Skin of body (tissue), 2 donors: Measurements from ENCODE around the gene CCDC68. TPM values are rescaled to one million over a fixed set of nuclear protein-coding genes. Genes with fewer than 3 reads are reported as not detected.

ENCODE experiments used
- DNase-seq: peaks from one replicate; lab custom pipeline; 2025; lab: John Stamatoyannopoulos, UW
- total RNA-seq: library from RNA; depleted of rRNA; stranded (reverse); fragments of >200 nt; gene quantifications from one replicate; pipeline ENCODE4 v1.2.3, GENCODE V29; 2014

CCDC68 gene
- total RNA-seq, 1 donor from 2014 or later = 1.3 TPM

DNA sequence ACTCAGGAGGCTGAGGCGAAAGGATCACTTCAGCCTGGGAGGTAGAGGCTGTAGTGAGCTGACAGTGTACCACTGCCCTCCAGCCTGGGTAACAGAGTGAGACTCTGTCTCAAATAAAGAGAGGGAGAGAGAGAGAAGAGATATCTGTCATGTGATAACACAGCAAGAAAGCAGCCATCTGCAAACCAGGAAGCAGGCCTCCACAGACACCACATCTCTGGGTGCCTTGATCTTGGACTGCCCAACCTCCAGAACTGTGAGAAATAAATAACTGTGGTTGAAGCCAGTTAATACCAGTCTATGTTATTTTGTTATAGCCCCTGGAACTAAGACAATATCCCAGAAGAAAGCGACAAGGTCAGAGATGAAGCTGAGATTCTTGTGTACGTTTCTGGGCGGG, 2.6 kb upstream of the CCDC68 start:
- DNase-seq = no peak

DNA sequence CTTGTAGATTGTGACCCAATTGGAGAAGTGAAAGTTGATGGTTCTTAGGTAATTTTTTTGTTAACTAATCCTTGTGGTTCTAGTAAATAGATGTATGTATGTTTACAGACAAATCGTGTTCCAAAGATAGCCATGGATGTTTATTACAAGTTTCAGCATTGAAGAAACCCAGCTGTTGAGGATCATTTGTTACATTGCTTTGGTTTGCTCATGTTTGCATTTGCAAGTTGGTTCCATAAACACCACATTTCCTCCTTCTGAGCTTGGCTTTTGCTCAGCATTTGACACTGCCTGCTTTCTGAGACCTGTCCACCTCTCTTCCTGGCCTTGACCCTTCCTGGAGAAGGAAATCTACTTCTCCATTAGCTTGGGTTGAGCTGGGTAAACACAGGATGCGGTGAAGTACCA, 1.8 kb upstream of the CCDC68 start:
- no peak for DNase-seq

DNA sequence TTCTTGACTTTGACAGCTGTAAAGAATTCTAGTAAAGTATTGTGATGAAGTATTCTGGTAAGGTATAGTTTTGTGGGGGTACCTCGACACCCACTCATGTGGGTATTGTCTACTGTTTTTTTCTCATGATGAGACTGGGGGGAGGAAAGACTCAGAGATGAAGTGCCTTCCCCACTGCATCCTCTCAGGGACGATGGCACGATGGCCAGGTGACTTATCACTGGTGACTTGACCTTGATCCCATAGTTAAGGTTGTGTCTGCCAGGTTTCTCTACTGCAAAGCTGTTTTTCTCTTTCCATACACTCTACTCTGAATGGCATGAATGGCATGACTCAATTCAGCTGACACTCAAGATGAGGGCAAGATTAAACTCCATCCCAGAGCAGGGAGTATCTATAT, 936 bp upstream of the CCDC68 start:
- DNase-seq = no peak

DNA sequence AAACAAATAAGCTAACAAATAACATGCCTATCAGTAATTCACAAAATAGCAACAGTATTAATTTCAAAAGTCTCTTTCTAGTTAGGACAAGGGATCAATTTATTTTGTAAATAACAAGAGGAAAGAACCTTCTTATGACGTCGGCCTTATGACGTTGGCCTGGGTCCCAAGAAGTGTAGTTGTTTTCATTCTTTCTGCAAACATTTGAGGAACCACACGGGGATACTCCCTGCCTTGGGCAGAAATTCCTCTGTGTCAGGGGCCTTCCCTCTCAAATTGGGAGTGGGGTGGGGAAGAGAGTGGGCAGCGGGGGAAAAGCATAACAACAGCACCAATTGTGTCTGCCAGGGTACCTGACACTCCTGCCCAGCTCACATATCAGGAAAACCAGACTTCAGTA, 1.3 kb downstream of the CCDC68 start:
- DNase-seq = no peak

DNA sequence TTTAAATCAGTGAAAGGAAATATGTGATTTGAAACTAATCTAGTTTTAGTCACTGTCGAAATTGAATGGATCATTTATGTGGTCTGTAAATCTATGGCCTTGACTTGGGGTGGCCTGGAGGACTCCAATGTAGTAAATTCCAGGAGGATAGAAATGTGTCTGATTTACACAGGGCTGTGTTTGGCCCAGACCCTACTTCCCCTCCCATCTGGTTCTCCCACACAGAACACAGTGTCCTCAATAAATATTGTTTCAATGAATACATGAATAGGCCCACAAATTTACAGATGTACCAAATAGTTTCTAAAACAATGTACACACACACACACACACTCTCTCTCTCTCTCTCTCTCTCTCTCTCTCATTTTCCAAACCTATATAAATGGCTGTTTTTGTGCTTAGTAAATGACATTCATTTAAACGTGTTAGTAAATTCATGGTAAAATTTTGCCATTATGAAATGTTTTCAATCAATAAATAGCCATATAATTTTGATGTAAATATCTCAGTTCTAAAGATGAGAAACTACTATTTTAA, 1.9 kb downstream of the CCDC68 start:
- DNase-seq = no peak

DNA sequence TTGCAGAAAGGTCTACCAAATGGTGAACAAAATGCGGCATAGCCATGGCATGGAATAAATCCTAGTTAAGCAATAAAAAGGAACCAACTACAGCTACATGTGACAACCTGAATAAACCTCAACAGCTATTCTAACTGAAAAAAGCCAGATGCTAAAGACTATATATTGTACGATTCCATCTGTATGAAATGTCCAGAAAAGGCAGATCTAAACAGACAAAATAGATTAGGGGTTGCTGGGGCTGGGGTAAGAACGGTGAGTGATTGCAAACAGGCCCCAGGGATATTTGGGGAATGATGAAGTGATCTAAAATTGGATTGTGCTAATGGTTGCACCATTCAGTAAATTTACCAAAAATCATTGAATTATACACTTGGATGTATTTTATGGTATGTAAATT, 2.8 kb downstream of the CCDC68 start:
- no peak for DNase-seq

DNA sequence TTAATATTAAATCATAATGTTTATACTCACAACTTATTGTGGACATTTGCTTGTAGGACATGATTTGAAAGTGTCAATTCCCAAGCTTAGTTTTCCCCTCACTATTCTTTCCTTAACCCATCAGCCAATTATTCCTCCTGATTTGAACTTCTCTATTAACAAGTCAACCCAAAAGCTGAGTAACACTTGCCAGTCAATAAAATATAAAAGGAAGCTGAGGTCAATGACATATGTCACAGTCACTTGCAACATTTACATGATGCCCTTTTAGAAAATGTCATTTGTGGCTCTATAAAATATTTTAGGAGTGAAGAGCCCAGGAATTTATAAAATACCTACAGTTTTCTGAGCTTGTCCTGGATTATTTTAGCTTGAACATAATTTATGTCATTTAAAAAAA, 7.2 kb downstream of the CCDC68 start:
- no peak for DNase-seq

DNA sequence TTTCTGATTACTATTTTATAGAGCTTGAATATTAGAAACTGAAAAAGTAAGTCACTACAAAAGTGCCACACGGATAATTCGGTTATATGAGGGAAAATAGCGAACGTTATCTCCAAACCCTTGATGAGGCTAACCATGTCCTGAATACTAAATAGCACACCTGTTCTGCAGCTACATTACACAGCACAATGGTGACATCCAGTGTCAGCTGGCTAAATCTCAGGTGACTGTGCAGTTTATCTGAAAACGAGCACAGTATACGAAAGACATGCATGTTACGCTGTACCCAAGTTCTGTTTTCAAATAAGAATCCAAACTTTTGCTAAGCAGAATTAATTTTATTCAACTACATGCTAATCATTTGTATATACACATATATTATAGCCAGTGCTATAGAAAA, 9.0 kb downstream of the CCDC68 start:
- no peak for DNase-seq

DNA sequence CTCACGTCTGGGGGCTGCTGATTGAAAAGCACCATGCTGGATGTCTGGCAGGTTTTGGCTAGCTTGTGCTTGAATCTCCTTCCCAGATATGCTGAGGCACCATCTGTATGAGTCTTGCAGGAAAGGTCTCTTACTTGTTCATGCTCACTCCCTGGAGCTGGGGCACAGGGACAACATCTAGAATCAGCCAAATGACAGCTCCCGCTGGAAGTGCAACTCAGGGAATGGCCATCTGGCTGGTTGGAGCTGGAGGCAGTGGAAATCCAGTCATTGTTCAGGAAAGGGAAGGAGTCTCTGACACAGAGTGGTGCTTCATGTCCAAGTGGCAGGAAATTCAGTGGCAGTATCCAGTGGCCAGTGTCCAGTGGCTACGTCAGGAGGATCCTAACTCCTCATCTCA, 9.7 kb downstream of the CCDC68 start:
- no peak for DNase-seq

DNA sequence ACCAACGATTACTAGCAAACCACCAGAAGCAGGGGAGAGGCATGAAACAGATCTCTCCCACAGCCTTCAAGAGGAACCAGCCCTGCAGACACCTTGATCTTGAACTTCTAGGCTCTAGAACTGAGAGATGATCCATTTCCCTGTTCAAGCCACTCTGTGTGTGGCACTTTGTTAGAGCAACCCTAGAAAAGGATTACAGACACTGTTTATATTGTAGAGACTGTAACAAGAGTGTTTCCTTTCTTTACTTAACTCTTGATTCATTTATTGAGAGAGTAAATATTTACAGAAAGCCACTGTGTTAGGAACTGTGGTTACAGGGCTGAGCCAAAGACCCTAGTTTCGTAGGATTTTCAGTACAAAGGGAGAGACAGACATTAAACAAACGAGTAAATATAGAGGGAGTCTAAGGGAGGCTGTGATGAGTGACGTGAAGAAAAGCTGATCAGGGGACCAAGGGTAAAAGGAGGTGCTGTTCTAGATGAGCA, 10.9 kb downstream of the CCDC68 start:
- DNase-seq = no peak

DNA sequence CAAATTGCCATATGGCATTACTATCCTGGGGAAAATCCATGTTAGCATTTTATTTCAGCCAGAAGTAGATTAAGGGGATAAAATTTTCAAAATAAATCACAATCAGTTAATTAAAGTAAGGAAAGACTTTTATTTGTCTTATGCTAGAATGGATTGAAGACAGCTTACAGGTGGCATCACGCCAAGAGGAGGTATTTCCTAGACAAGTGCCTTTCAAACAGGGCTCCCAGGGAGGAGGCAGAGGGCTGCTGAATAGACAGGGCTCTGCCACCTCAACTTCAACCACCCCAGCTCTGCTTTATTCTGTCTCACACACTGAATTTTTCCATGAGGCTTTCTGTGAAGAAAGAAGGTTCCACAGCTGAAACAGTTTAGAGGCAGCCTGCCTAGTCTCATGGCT, 12.2 kb downstream of the CCDC68 start:
- no peak for DNase-seq

DNA sequence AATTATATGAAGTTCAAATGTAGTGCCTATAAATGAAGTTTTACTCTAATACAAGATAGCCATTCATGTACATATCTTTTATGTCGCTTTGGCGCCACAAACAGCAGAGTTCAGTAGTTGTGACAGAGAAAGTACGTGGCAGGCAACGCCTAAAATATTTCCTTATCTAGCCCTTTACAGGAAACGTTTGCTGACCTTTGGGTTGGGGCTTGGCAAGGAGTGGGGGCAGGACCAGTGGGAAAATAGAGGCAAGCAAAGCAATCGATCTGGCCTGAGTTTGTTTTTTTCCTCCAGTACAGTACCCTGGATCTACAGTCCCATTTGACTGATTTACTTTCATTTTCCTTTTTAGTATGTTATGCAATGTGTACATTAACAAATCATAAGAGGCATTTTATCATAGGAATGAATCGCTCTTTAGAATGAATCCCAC, 13.1 kb downstream of the CCDC68 start:
- DNase-seq = peak; percentile 66

DNA sequence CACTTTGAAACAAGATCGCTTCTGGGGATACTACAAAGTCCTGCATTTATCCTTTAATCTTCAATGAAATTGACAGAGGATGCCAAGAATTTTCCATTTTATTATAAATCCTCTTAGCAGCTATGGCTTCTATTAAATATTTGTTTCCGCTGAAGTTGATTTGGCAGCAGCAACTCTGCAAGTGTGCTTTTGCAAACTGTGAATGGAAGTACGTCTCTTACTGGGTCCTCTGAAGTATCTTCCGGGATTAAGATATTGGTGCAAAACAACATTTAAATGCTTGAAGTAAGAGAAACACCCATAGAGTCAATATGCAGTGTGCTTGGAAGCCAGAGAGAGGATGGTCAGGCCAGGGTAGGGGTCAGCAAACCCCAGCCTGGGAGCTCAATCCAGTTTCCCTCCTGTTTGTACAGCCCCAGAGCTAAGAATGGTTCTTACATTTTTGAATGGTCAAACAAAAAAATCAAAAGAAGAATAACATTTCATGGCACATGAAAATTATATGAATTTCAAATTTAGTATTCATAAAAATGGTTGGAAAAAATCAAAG, 13.6 kb downstream of the CCDC68 start:
- DNase-seq = peak; percentile 36

DNA sequence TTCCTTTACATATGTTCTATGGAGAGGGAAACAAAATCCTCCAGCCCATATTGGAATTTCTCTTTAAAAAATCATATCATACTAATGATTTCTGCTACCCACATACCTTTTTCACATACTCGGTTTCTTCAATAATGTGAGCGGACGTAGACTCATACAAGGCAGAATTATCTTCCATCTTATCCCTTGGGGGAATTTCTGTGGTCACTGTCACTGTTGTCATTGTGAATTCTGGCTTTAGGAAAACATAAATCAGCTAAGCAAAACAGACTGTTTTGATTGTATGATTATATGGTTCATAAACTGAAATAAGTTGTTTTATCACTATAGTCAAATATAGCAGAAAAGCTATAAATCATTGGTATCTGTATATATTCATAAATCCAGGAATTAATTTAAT, 16.7 kb downstream of the CCDC68 start:
- DNase-seq = no peak

DNA sequence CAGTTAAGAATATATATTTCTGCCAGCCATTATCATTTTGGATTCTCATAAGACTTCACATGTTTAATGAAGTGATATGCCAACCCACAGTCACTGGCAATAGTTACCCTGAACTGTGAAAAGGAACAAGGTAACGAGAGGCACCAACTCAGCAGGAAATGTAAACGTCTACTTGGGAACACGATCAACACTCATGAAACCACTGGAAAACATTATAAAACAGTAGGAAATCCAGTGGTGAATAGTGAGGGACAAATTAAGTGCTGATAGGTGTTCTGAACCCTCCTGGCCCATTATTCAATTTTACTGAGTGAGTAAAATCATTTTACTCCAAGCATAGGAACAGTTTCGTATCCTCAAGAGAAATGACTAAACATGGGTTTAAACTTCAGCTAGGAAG, 17.1 kb downstream of the CCDC68 start:
- no peak for DNase-seq

DNA sequence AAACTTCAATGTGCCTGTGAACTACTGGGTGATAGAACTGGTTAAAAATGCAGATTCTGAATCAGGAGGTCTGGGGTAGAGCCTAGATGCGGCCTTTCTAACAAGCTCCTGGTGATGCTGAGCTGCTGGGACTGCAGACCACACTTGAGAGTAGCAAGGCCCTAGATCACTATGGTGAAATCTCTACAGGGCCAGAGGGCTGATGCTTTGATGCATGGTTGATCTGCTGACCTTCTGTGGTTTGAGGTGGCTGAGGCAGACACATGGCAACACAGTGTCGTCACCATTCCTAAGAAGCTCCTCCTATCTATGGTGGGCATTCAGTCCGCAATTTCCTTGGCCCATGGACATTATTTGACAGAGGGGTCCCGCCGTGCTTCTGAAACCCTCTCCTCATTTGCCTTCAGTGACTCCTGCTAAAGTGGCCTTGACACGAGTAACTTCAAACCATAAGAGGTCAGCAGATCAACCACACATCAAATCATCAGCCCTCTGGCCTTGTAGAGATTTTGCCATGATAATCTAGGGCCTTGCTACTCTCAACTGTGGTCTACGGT, 19.8 kb downstream of the CCDC68 start:
- DNase-seq = no peak

DNA sequence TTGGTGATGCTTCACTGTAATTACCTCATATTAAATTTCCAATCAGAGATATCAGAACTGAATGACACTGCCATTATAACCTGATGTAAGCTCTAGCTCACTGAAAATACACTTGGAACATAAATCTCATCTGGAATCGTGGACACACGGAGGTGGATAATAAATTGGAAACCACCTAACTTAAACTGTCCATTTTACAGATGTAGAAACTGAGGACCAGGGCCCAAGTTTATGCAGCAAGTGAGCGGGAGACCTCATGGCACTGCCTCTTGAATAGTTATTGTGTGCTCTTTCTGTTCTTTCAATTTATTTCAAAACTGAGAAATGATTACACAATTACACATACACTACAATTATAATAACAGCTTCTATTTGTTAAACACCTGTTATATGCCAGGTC, 20.8 kb downstream of the CCDC68 start:
- no peak for DNase-seq

DNA sequence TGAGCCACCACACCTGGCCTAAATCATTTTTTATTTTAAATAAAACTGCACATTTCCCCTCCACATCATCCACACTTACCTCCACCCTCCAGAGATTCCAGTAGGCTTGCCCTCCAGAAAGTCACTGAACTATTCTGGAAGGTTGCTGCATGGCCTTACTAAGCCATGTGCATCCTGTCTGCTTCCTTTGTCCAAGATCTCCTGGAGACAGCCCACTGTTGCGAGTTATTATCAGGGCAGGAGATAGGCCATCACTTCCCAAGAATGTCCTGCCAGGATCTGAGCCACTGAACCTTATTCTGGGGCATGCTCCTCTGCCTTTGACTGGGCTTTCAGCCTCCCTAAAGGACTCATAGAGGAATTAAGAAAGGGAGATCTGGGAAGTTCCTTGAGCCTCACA, 26.8 kb downstream of the CCDC68 start:
- DNase-seq = no peak

DNA sequence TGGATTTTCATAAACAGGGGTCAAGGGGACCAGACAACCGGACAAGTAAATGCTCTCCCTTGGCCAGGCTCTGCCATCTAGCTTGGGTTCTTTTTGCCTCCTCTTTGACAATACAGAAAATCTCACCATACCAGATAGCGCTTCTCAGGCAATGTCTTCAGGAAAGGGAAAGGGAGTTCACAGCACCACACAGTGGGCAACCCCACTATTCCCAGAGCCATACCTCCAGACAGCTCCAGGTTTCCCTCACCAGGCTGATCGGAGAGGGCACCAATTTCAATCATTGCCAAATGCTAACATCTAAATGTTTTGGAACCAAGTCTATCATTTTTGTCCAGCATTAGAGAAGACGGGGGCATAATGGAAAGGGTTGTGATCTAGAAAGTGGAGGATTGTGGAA, 28.1 kb downstream of the CCDC68 start:
- DNase-seq = no peak

DNA sequence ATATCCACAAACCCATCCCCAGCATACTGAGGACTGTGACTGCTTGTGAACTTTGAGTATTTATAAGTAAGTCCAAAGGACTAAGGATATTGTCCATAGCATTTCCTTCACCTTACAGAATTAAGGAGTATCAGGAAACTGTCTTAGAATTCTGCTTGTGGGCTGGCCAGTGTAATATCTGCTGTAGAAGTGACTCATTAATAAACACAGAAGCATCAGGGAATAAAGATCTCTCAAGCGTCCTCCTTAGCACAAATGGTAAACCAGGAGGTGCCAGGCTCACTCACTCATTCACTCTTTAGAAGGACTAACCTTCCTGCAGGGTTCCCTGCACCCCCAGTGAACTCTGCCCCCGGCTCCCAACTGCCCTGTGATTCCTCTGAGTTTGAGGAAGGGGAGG, 31.0 kb downstream of the CCDC68 start:
- no peak for DNase-seq

DNA sequence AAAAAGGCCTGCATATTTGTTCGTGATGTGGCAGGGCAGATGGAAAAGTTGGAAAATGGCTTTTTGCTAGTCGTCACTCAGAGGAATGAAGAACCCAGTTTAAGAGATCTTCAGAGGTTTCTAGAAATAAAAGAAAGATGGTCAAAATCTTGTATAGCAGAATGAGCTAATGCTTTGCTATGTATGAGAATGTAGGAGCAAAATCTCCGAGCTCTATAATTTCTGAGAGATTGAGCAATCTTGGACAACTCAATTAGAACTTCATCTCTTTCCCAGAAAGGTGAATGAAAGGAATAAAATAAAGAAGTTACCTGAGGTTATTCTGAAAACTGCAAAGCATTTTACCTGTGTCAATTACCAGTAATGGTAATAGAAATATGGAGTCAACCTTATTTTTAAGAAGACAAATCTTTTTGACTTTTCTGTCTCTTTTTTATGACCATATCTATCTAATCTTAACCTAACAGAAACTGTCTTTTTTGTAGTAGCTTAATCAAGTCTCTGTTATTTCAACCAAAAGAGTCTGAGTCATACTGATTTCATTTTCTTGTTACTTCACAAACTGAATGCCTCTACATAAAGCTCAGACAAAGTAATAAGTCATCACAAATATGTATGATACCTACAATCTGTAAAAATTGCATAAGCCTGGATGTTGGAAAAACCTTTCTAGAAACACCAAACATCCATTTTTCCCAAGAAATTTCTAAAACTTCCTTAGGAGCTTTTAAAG, 32.5 kb downstream of the CCDC68 start:
- DNase-seq = no peak

DNA sequence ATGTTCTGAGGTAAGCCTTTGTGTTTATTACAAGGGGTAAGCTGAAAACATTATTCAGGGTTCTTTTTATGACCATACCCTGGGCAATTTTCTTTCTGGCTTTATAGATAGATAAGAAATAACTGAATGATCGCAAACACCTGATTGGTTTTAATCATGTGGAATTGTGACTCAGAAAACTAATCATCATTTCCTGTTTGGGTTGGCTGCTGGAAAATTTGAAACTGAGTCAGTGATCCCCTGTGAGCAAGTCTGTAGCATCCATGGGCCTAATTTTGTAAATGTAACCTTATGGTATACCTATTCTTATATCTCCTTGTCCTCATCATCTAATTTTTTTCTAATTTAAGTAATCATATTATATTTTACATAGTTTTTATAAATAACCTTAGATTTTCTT, 34.3 kb downstream of the CCDC68 start:
- no peak for DNase-seq
